ENCODE data around the gene ATP6AP2. TPM values are rescaled to one million over a fixed set of nuclear protein-coding genes. Genes with fewer than 3 reads are reported as not detected.

The ATP6AP2 gene
- total RNA-seq, 1 experiment from 2014 or later = 72.7 TPM

GRCh38 chrX:40632199-40632598 lies 51.4 kb downstream of the ATP6AP2 start:
- CTCF ChIA-PET = no interaction called here
- no TSS peak for BruUV-seq (replicated peaks)
- Histone ChIP-seq H3K4me3 (ENCODE audit: low read depth in 2 of 2, low read length in 2 of 2) (no peak overlapping the region), H3K4me1 (ENCODE audit: control insufficient read depth, insufficient read depth, low read length) (no peaks in the 10 kb centered on the region), H3K36me3 (ENCODE audit: control insufficient read depth, insufficient read depth, low read length) (peaks cover 7% of the 10 kb centered on the region), H3K9me3 (ENCODE audit: control insufficient read depth, insufficient read depth, low read depth, low read length) (no peaks in the 10 kb centered on the region), H3K27ac (ENCODE audit: low read length) (no peak overlapping the region), H3K27me3 (ENCODE audit: control insufficient read depth, insufficient read depth, low read length) (no peaks in the 10 kb centered on the region)
- ATAC-seq (no peak), DNase-seq (ENCODE audit: low read depth, low spot score) (no peak)
- intact Hi-C loops (cut with micrococcal nuclease; ENCODE audit: unreplicated experiment) (no loop called here), in situ Hi-C loops (cut with HindIII; ENCODE audit: low pct_unique_long_range_greater_than_20kb, low sequenced_read_pairs) (no loop called here)
- TF ChIP-seq SIN3A (IDR thresholded peaks at IDR 0.05; ENCODE audit: borderline replicate concordance, insufficient read depth, low read depth, low read length) = no peak
- no peak for TF ChIP-seq CTCF (IDR thresholded peaks at IDR 0.05)
- no peak for TF ChIP-seq TCF7L2 (IDR thresholded peaks at IDR 0.05; ENCODE audit: low read depth, low read length)
- no peak for TF ChIP-seq REST (IDR thresholded peaks at IDR 0.05; ENCODE audit: insufficient read depth in 1 of 2, low read depth in 2 of 2, low read length in 1 of 2)
- TF ChIP-seq POLR2AphosphoS5 (IDR thresholded peaks at IDR 0.05; ENCODE audit: low read depth, low read length) = no peak
- POLR2A ChIA-PET = no interaction called here

- Histone ChIP-seq H3K27me3 (ENCODE audit: control insufficient read depth, insufficient read depth, low read length) (no peaks in the 10 kb centered on the region), H3K4me3 (ENCODE audit: low read depth in 2 of 2, low read length in 2 of 2) (no peak overlapping the region), H3K9me3 (ENCODE audit: control insufficient read depth, insufficient read depth, low read depth, low read length) (no peaks in the 10 kb centered on the region), H3K36me3 (ENCODE audit: control insufficient read depth, insufficient read depth, low read length) (peaks cover 7% of the 10 kb centered on the region), H3K27ac (ENCODE audit: low read length) (no peak overlapping the region), H3K4me1 (ENCODE audit: control insufficient read depth, insufficient read depth, low read length) (no peaks in the 10 kb centered on the region)
- intact Hi-C loops (cut with micrococcal nuclease; ENCODE audit: unreplicated experiment) = no loop called here
- ATAC-seq (no peak), DNase-seq (ENCODE audit: low read depth, low spot score) (no peak)
- ChIA-PET POLR2A (no interaction called here), CTCF (no interaction called here)
- TF ChIP-seq SIN3A (IDR thresholded peaks at IDR 0.05; ENCODE audit: borderline replicate concordance, insufficient read depth, low read depth, low read length) = no peak
- TF ChIP-seq POLR2AphosphoS5 (IDR thresholded peaks at IDR 0.05; ENCODE audit: low read depth, low read length) = no peak
- TF ChIP-seq REST (IDR thresholded peaks at IDR 0.05; ENCODE audit: insufficient read depth in 1 of 2, low read depth in 2 of 2, low read length in 1 of 2) = no peak
- no peak for TF ChIP-seq CTCF (IDR thresholded peaks at IDR 0.05)
- in situ Hi-C loops (cut with HindIII; ENCODE audit: low pct_unique_long_range_greater_than_20kb, low sequenced_read_pairs) = no loop called here
- BruUV-seq (replicated peaks) = no TSS peak
These were observed 56.9 kb downstream of the ATP6AP2 start for GRCh38 chrX:40637687-40638086.
